DND-41 (cell line): Measurements from ENCODE around the gene LDLR.
A peak's percentile ranks its signal among the peaks of the same experiment; 100 is the strongest.

Experiments
- ATAC-seq: fragments of 200-7000 bp; cut with Tn5 transposase; 3 replicates; pipeline ENCODE4 v1.9.1; 2021; ENCODE audit warnings: low read depth; ENCODE audit not compliant: insufficient read depth
- DNase-seq: peaks from one replicate; pipeline ENCODE4 v3.0.0-alpha.2; 2020
- H2AFZ ChIP-seq: 2 replicates; pipeline ENCODE4 v1.6.0; 2012; ENCODE audit warnings: low read depth, low read length
- H3K27ac ChIP-seq: 2 replicates; pipeline ENCODE4 v1.5.1; 2012; ENCODE audit warnings: low read length, inconsistent platforms
- H3K27me3 ChIP-seq: fragments of 200-600 bp; sonication (generic); 2 replicates; pipeline ENCODE4 v1.6.0; 2012; ENCODE audit warnings: low read length, mild to moderate bottlenecking, inconsistent platforms; ENCODE audit not compliant: insufficient read depth, poor library complexity
- H3K36me3 ChIP-seq: 2 replicates; pipeline ENCODE4 v1.5.1; 2012; ENCODE audit warnings: low read length, inconsistent platforms; ENCODE audit not compliant: insufficient read depth
- H3K4me1 ChIP-seq: 2 replicates; pipeline ENCODE4 v1.5.1; 2012; ENCODE audit warnings: mild to moderate bottlenecking, low read length; ENCODE audit not compliant: insufficient read depth
- H3K4me2 ChIP-seq: 2 replicates; pipeline ENCODE4 v1.6.0; 2012; ENCODE audit warnings: mild to moderate bottlenecking, moderate library complexity, low read length, inconsistent platforms; ENCODE audit not compliant: insufficient read depth
- H3K4me3 ChIP-seq, 2 experiments: fragments of 200-600 bp in 1 of 2; shearing (Covaris generic) in 1 of 2; 2 replicates each; pipeline ENCODE4 v1.5.1; 2012 to 2016; ENCODE audit warnings: inconsistent platforms in 2 of 2, low read length in 2 of 2, mild to moderate bottlenecking in 2 of 2, low read depth in 1 of 2, moderate library complexity in 1 of 2
- H3K79me2 ChIP-seq: 2 replicates; pipeline ENCODE4 v1.6.0; 2012; ENCODE audit warnings: low read length, inconsistent platforms; ENCODE audit not compliant: insufficient read depth
- H3K9ac ChIP-seq: 2 replicates; pipeline ENCODE4 v1.6.0; 2012; ENCODE audit warnings: low read depth, mild to moderate bottlenecking, inconsistent platforms, low read length, moderate library complexity
- H3K9me3 ChIP-seq: 2 replicates; pipeline ENCODE4 v1.5.1; 2012; ENCODE audit warnings: low read length, moderate library complexity, mild to moderate bottlenecking, inconsistent platforms; ENCODE audit not compliant: insufficient read depth, severe bottlenecking
- H4K20me1 ChIP-seq: 2 replicates; pipeline ENCODE4 v1.6.0; 2012; ENCODE audit warnings: low read length; ENCODE audit not compliant: insufficient read depth
- EZH2 ChIP-seq: IDR thresholded peaks from 3 replicates; pipeline ENCODE4 v1.6.1; 2012; ENCODE audit warnings: borderline replicate concordance, low read depth, mild to moderate bottlenecking, moderate library complexity, low read length, inconsistent platforms; ENCODE audit not compliant: severe bottlenecking
- TF ChIP-seq, protein P1 (sequence below): IDR thresholded peaks from 2 replicates; pipeline ENCODE4 v1.5.1; 2012; ENCODE audit warnings: borderline replicate concordance, low read length, moderate library complexity, mild to moderate bottlenecking; ENCODE audit not compliant: poor library complexity, severe bottlenecking; ENCODE audit errors: extremely low read depth

LDLR gene

DNA sequence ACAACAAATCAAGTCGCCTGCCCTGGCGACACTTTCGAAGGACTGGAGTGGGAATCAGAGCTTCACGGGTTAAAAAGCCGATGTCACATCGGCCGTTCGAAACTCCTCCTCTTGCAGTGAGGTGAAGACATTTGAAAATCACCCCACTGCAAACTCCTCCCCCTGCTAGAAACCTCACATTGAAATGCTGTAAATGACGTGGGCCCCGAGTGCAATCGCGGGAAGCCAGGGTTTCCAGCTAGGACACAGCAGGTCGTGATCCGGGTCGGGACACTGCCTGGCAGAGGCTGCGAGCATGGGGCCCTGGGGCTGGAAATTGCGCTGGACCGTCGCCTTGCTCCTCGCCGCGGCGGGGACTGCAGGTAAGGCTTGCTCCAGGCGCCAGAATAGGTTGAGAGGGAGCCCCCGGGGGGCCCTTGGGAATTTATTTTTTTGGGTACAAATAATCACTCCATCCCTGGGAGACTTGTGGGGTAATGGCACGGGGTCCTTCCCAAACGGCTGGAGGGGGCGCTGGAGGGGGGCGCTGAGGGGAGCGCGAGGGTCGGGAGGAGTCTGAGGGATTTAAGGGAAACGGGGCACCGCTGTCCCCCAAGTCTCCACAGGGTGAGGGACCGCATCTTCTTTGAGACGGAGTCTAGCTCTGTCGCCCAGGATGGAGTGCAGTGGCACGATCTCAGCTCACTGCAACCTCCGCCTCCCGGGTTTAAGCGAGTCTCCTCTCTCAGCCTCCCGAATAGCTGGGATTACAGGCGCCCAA, at the start of gene LDLR:
LDLR (plus strand) TSS at position 210 of the 760 bp plus-strand sequence; CDS start at position 296, 86 bp downstream.
- peak; percentile 57 for ATAC-seq
- peaks cover 54% of the 10 kb centered on the region for H3K79me2 ChIP-seq
- H3K36me3 ChIP-seq: peaks cover 40% of the 10 kb centered on the region

DNA sequence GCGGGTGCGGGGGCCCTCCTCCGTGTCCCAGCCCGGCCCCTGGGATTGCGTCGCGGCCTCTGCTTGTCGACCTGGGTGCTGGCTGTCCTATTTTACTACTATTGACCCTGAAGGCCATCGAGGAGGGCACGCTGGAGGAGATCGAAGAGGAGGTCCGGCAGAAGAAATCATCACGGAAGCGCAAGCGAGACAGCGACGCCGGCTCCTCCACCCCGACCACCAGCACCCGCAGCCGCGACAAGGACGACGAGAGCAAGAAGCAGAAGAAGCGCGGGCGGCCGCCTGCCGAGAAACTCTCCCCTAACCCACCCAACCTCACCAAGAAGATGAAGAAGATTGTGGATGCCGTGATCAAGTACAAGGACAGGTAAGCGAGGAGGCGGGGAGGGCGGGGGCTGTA, 48.1 kb upstream of the LDLR start:
- Histone ChIP-seq H3K4me3 (no peak overlapping the region), H3K9ac (no peak overlapping the region), H4K20me1 (peaks cover 5% of the 10 kb centered on the region; the same call in 1 of the 2 replicates), H3K36me3 (peaks cover 81% of the 10 kb centered on the region), H3K27ac (no peak overlapping the region), H3K79me2 (peaks cover 11% of the 10 kb centered on the region), H2AFZ (no peak overlapping the region), H3K27me3 (no peaks in the 10 kb centered on the region), H3K4me2 (no peak overlapping the region), H3K4me1 (no peaks in the 10 kb centered on the region), H3K9me3 (no peaks in the 10 kb centered on the region)
- no peak for ATAC-seq
- DNase-seq: no peak
- TF ChIP-seq, protein P1, sequence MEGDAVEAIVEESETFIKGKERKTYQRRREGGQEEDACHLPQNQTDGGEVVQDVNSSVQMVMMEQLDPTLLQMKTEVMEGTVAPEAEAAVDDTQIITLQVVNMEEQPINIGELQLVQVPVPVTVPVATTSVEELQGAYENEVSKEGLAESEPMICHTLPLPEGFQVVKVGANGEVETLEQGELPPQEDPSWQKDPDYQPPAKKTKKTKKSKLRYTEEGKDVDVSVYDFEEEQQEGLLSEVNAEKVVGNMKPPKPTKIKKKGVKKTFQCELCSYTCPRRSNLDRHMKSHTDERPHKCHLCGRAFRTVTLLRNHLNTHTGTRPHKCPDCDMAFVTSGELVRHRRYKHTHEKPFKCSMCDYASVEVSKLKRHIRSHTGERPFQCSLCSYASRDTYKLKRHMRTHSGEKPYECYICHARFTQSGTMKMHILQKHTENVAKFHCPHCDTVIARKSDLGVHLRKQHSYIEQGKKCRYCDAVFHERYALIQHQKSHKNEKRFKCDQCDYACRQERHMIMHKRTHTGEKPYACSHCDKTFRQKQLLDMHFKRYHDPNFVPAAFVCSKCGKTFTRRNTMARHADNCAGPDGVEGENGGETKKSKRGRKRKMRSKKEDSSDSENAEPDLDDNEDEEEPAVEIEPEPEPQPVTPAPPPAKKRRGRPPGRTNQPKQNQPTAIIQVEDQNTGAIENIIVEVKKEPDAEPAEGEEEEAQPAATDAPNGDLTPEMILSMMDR: no peak
- TF ChIP-seq EZH2: no peak

More for the DNA sequence above, at the start of gene LDLR:
- Histone ChIP-seq H3K4me1 (peaks cover 44% of the 10 kb centered on the region), H3K4me3 (peak within 1 kb of the TSS; percentile 82 to 93), H3K9me3 (no peaks in the 10 kb centered on the region), H3K27ac (peak within 1 kb of the TSS; percentile 83), H3K27me3 (no peaks in the 10 kb centered on the region), H4K20me1 (peaks cover 38% of the 10 kb centered on the region), H3K9ac (peak within 1 kb of the TSS; percentile 96), H2AFZ (peak within 1 kb of the TSS; percentile 77), H3K4me2 (peak within 1 kb of the TSS; percentile 87)
- DNase-seq: peak; percentile 89
- no peak for TF ChIP-seq EZH2
- TF ChIP-seq, protein P1: peak; percentile 15

DNA sequence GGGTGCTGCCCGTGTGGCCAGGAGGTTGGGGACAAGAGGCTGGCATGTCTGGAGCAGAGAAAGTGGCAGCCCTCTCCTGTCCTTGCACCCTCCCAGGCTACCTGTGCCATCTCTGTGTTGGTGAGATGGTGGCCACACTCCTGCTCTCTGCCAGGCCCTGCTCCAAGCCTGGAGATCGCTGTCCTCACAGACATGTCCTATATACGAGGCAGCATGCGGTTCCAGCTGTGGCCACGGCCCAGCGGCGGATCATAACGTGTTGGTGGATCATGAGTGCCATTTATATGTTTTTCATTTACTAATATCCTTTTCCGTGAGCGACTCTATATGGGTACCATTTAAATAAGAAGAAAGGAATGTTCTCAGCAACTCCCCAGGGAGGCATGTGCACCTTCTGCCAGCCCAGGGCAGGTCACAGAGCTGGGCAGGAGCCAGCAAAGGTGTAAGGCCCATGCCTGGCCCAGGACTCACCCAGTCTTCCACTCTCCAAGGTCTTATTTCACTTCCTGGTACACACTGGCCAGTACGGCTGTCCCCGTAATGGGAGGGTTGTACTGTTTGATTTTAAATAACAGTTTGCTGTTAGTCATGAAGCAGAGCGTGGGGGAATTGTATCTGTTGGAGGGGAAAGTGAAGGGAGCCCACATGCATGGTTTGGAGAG, 47.2 kb upstream of the LDLR start:
- Histone ChIP-seq H3K27me3 (no peaks in the 10 kb centered on the region), H3K79me2 (peaks cover 3% of the 10 kb centered on the region; the same call in 1 of the 2 replicates), H3K4me1 (no peaks in the 10 kb centered on the region), H3K4me3 (no peak overlapping the region), H2AFZ (no peak overlapping the region), H4K20me1 (no peaks in the 10 kb centered on the region; the same call in 1 of the 2 replicates), H3K9ac (no peak overlapping the region), H3K9me3 (no peaks in the 10 kb centered on the region), H3K4me2 (no peak overlapping the region), H3K27ac (no peak overlapping the region), H3K36me3 (peaks cover 81% of the 10 kb centered on the region)
- DNase-seq (no peak), ATAC-seq (no peak)
- TF ChIP-seq EZH2: no peak
- TF ChIP-seq, protein P1: no peak
